ENCODE results near the gene IAH1. TPM values are rescaled to one million over a fixed set of nuclear protein-coding genes. Genes with fewer than 3 reads are reported as not detected.

Gene IAH1
- polyA plus RNA-seq, 3 donors: 39.4 to 98.2 (median 84.0) TPM

DNA sequence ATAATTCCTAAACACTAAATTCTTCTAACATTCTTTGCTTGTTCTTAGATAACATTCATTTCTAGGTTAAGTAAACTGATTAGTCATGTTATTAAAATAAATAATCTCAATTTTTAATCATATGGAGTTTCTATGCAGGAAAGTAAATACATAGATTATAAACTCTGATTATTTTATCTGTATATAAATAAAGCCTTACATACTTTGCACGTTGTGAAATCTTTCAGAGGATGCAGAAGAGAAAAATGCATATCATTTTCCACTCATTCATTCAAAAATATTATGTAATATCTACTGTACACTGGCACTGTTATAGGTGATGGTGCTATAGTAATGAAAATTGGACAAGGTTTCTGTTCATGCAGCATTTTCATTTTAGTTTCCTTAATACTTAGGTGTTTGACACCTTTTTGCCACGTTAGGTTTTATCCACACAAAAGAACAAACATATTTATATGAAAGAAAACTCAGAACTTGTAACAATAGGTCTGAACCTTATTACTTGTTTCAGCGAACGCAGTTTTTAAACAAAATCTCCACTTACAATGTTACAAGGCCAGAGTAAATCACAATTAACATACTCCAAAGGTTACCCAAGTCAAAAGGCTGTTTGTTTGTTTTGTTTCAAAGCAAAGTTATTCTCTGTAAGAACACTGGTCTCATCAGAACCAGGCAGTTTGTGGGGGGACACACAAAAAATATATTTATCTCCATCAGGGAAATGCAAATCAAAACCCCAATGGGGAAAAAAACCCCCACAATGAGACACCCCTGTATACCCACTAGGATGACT lies 53.8 kb downstream of the IAH1 start:
- DNase-seq: no peak
- H3K4me2 ChIP-seq (replicated peaks; ENCODE audit: extremely low read depth, low read length, poor library complexity, severe bottlenecking): no peak overlapping the region
- WGBS (ENCODE audit: insufficient coverage): no CpG with 5 or more reads among the region's 4 CpGs
- no peaks in the 10 kb centered on the region for H3K4me1 Mint-ChIP-seq
- H3K27me3 ChIP-seq (ENCODE audit: control insufficient read depth in 2 of 2, insufficient read depth in 2 of 2, low read length in 2 of 2): no peaks in the 10 kb centered on the region
- TF ChIP-seq, protein P1, sequence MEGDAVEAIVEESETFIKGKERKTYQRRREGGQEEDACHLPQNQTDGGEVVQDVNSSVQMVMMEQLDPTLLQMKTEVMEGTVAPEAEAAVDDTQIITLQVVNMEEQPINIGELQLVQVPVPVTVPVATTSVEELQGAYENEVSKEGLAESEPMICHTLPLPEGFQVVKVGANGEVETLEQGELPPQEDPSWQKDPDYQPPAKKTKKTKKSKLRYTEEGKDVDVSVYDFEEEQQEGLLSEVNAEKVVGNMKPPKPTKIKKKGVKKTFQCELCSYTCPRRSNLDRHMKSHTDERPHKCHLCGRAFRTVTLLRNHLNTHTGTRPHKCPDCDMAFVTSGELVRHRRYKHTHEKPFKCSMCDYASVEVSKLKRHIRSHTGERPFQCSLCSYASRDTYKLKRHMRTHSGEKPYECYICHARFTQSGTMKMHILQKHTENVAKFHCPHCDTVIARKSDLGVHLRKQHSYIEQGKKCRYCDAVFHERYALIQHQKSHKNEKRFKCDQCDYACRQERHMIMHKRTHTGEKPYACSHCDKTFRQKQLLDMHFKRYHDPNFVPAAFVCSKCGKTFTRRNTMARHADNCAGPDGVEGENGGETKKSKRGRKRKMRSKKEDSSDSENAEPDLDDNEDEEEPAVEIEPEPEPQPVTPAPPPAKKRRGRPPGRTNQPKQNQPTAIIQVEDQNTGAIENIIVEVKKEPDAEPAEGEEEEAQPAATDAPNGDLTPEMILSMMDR (IDR thresholded peaks at IDR 0.05): no peak
- intact Hi-C loops (cut with micrococcal nuclease): no loop called here
- no peak overlapping the region for H3K27ac ChIP-seq (ENCODE audit: low read depth in 1 of 2, low read length in 2 of 2)
- peaks cover 58 to 96% of the 10 kb centered on the region in 2 donors for H3K36me3 ChIP-seq (replicated peaks in 1 of 2; ENCODE audit: control insufficient read depth in 1 of 2, insufficient read depth in 2 of 2, low read length in 2 of 2)
- H2AFZ ChIP-seq (ENCODE audit: insufficient read depth, low read depth, low read length, poor library complexity, severe bottlenecking): no peak overlapping the region
- H3K36me3 Mint-ChIP-seq: peaks cover 62 to 85% of the 10 kb centered on the region in 2 donors
- H3K4me3 Mint-ChIP-seq: no peak overlapping the region
- no peaks in the 10 kb centered on the region for H3K9me3 Mint-ChIP-seq
- H3K9me3 ChIP-seq (replicated peaks in 1 of 2; ENCODE audit: control insufficient read depth in 1 of 2, insufficient read depth in 1 of 2, low read length in 2 of 2): no peaks in the 10 kb centered on the region
- peak overlapping the region in 1 of 7 donors; percentile 18 for H3K27ac Mint-ChIP-seq
- no peak overlapping the region for H3K4me3 ChIP-seq (replicated peaks in 1 of 3; ENCODE audit: low read depth in 2 of 3, low read length in 3 of 3)
- H4K20me1 ChIP-seq (ENCODE audit: insufficient read depth, low read length): peaks cover 60% of the 10 kb centered on the region
- no peak overlapping the region for H3K9ac ChIP-seq (ENCODE audit: insufficient read depth, low read length, poor library complexity, severe bottlenecking)
- no peaks in the 10 kb centered on the region for H3K27me3 Mint-ChIP-seq (ENCODE audit: low read depth in 3 of 3)
- H3K4me1 ChIP-seq (ENCODE audit: control insufficient read depth in 1 of 2, insufficient read depth in 2 of 2, low read length in 2 of 2): no peaks in the 10 kb centered on the region
- H3K79me2 ChIP-seq (ENCODE audit: insufficient read depth, low read length): peaks cover 16% of the 10 kb centered on the region

DNA sequence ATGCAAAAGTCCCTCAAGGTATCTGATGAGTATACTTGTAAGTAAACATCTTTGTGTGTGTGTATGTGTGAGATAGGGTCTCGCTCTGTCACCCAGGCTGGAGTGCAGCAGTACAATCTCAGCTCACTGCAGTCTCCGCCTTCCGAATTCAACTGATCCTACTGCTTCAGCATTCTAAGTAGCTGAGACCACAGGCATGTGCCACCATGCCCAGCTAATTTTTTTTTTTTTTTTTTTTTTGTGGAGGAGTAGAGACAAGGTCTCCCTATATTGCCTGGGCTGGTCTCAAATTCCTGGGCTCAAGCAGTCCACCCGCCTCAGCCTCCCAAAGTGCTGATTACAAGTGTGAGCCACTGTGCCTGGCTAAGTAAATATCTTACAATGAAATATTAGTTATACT lies 58.1 kb downstream of the IAH1 start:
- Mint-ChIP-seq H3K9me3 (no peaks in the 10 kb centered on the region), H3K27ac (peak overlapping the region in 1 of 7 donors; percentile 16), H3K4me1 (peaks cover 13% of the 10 kb centered on the region), H3K27me3 (ENCODE audit: low read depth in 3 of 3) (peaks cover 0 to 1% (median 1%) of the 10 kb centered on the region in 3 donors), H3K4me3 (no peak overlapping the region), H3K36me3 (peaks cover 55 to 82% of the 10 kb centered on the region in 2 donors)
- peaks cover 54% of the 10 kb centered on the region for H3K79me2 ChIP-seq (ENCODE audit: insufficient read depth, low read length)
- peaks cover 36 to 85% of the 10 kb centered on the region in 2 donors for H3K36me3 ChIP-seq (replicated peaks in 1 of 2; ENCODE audit: control insufficient read depth in 1 of 2, insufficient read depth in 2 of 2, low read length in 2 of 2)
- H3K9ac ChIP-seq (ENCODE audit: insufficient read depth, low read length, poor library complexity, severe bottlenecking): no peak overlapping the region
- no peak overlapping the region for H2AFZ ChIP-seq (ENCODE audit: insufficient read depth, low read depth, low read length, poor library complexity, severe bottlenecking)
- no peak overlapping the region for H3K27ac ChIP-seq (ENCODE audit: low read depth in 1 of 2, low read length in 2 of 2)
- no peaks in the 10 kb centered on the region for H3K9me3 ChIP-seq (replicated peaks in 1 of 2; ENCODE audit: control insufficient read depth in 1 of 2, insufficient read depth in 1 of 2, low read length in 2 of 2)
- no peak for DNase-seq
- no peak overlapping the region for H3K4me3 ChIP-seq (replicated peaks in 1 of 3; ENCODE audit: low read depth in 2 of 3, low read length in 3 of 3)
- WGBS (ENCODE audit: insufficient coverage): no CpG with 5 or more reads among the region's 4 CpGs
- H4K20me1 ChIP-seq (ENCODE audit: insufficient read depth, low read length): peaks cover 75% of the 10 kb centered on the region
- no peak overlapping the region for H3K4me2 ChIP-seq (replicated peaks; ENCODE audit: extremely low read depth, low read length, poor library complexity, severe bottlenecking)
- TF ChIP-seq, protein P1 (IDR thresholded peaks at IDR 0.05): no peak
- H3K4me1 ChIP-seq (ENCODE audit: control insufficient read depth in 1 of 2, insufficient read depth in 2 of 2, low read length in 2 of 2): peaks cover 4 to 10% of the 10 kb centered on the region in 2 donors
- intact Hi-C loops (cut with micrococcal nuclease): no loop called here
- no peaks in the 10 kb centered on the region for H3K27me3 ChIP-seq (ENCODE audit: control insufficient read depth in 2 of 2, insufficient read depth in 2 of 2, low read length in 2 of 2)
